AG09309 (cell line): ENCODE results near the gene WNT10A.

Experiments used
- DNase-seq: peaks from one replicate; pipeline ENCODE4 v3.0.0-alpha.2; 2010; ENCODE audit warnings: low read depth
- H3K4me3 ChIP-seq: 2 replicates; pipeline ENCODE4 v1.5.1; 2011; ENCODE audit warnings: mild to moderate bottlenecking, low read depth, low read length, moderate library complexity; ENCODE audit not compliant: control insufficient read depth
- CTCF ChIP-seq: IDR thresholded peaks from 2 replicates; pipeline ENCODE4 v1.5.1; 2011; ENCODE audit warnings: mild to moderate bottlenecking, low read depth, low read length, inconsistent platforms; ENCODE audit not compliant: insufficient read depth, control insufficient read depth; ENCODE audit errors: missing control alignments

WNT10A gene

GRCh38 chr2:218880102-218880858 is at the start of gene WNT10A:
TSS of gene WNT10A (plus strand) at chr2:218880852. CDS start at chr2:218880996, 144 bp downstream.
- no peak within 1 kb of the TSS for H3K4me3 ChIP-seq
- no peak for DNase-seq
- TF ChIP-seq CTCF = no peak

- DNase-seq = no peak
- no peak within 1 kb of the TSS for H3K4me3 ChIP-seq
- TF ChIP-seq CTCF = no peak
Observed at GRCh38 chr2:218831378-218831990, 49.2 kb upstream of the WNT10A start, which contains the start of gene PRKAG3. TSS of gene PRKAG3 (minus strand) at chr2:218831803.

- DNase-seq = no peak
- no peak overlapping the region for H3K4me3 ChIP-seq
- TF ChIP-seq CTCF = no peak
Observed at GRCh38 chr2:218832081-218832480, 48.6 kb upstream of the WNT10A start.

- no peak for TF ChIP-seq CTCF
- no peak overlapping the region for H3K4me3 ChIP-seq
- no peak for DNase-seq
Observed at GRCh38 chr2:218832520-218832919, 48.1 kb upstream of the WNT10A start.

GRCh38 chr2:218833023-218833609 is 47.5 kb upstream of the WNT10A start:
- no peak for DNase-seq
- no peak overlapping the region for H3K4me3 ChIP-seq

GRCh38 chr2:218834685-218835084 is 46.0 kb upstream of the WNT10A start:
- no peak overlapping the region for H3K4me3 ChIP-seq
- no peak for DNase-seq
- TF ChIP-seq CTCF = no peak

More at GRCh38 chr2:218833023-218833609, 47.5 kb upstream of the WNT10A start:
- no peak for TF ChIP-seq CTCF
